Muscle of leg (tissue), 11 donors: Measurements from ENCODE around the gene SGTA. TPM values are rescaled to one million over a fixed set of nuclear protein-coding genes. Genes with fewer than 3 reads are reported as not detected.

Experiments
- DNase-seq: peaks from one replicate; pipeline ENCODE4 v3.0.0; 2013
- H3K27ac ChIP-seq: one replicate; pipeline ENCODE4 v1.5.1; 2013; ENCODE audit warnings: mild to moderate bottlenecking, low read length, control low read depth
- H3K27me3 ChIP-seq: one replicate; pipeline ENCODE4 v1.6.1; 2013; ENCODE audit warnings: low read length; ENCODE audit not compliant: control insufficient read depth, insufficient read depth
- H3K36me3 ChIP-seq: one replicate; pipeline ENCODE4 v1.6.1; 2013; ENCODE audit warnings: low read length; ENCODE audit not compliant: control insufficient read depth, insufficient read depth
- H3K4me1 ChIP-seq: one replicate; pipeline ENCODE4 v1.6.1; 2013; ENCODE audit warnings: low read length; ENCODE audit not compliant: control insufficient read depth, insufficient read depth
- H3K4me3 ChIP-seq: one replicate; pipeline ENCODE4 v1.5.1; 2013; ENCODE audit warnings: low read length, control low read depth
- H3K9me3 ChIP-seq: replicated peaks from 2 replicates; pipeline ENCODE4 v1.6.1; 2013; ENCODE audit warnings: low read depth, low read length; ENCODE audit not compliant: control insufficient read depth
- WGBS: methylation state at CpG from one replicate; pipeline ENCODE4 v1.1.5; 2013; ENCODE audit warnings: missing lambda C conversion rate; ENCODE audit not compliant: insufficient coverage; 5-methylcytosine and 5-hydroxymethylcytosine counted together
- polyA plus RNA-seq, 8 donors: library from polyadenylated mRNA; unstranded; fragments of 120-200 nt; gene quantifications; one replicate each; pipeline versions ENCODE4 v1.2.1 to v1.2.3, GENCODE V29; 2013; ENCODE audit warnings: inconsistent platforms in 1 of 8, low replicate concordance in 1 of 8; ENCODE audit not compliant: insufficient read length in 8 of 8, insufficient read depth in 1 of 8
- total RNA-seq: library from RNA; stranded (reverse); fragments of 120-200 nt; gene quantifications from one replicate; pipeline ENCODE4 v1.2.4, GENCODE V29; 2013

Gene SGTA
- total and polyA plus RNA-seq, 9 donors: 39.9 to 95.8 (median 80.1) TPM

DNA sequence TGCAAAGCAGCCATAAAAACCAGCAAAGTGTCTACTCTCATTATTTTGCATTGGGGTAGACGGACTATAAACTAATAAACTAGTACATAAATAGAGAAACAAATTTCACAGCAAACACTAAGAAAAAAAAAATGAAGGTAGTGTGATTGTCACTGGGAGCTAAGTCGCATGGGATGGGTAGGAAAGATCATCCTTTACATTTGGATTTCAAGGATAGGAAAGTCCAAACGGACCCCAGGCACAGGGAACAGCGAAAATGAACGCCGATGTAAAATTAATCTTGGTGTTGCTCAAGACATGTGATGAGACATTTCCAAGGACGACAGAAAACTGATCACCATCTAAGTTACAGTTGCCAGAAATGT lies 690 bp upstream of the SGTA start:
- no peaks in the 10 kb centered on the region for H3K9me3 ChIP-seq
- no peaks in the 10 kb centered on the region for H3K27me3 ChIP-seq
- peak overlapping the region; percentile 18 for H3K4me3 ChIP-seq
- H3K4me1 ChIP-seq: peaks cover 58% of the 10 kb centered on the region
- WGBS: 81% methylated on average over 4 of the region's 7 CpGs
- peak overlapping the region; percentile 89 for H3K27ac ChIP-seq
- peaks cover 16% of the 10 kb centered on the region for H3K36me3 ChIP-seq
- DNase-seq: no peak

GRCh38 chr19:2782329-2782935 lies 641 bp downstream of the SGTA start:
- peaks cover 71% of the 10 kb centered on the region for H3K4me1 ChIP-seq

GRCh38 chr19:2780284-2780683 lies 2.8 kb downstream of the SGTA start:
- no peaks in the 10 kb centered on the region for H3K27me3 ChIP-seq
- no peak for DNase-seq
- H3K4me3 ChIP-seq: no peak overlapping the region
- peaks cover 16% of the 10 kb centered on the region for H3K36me3 ChIP-seq
- no peak overlapping the region for H3K27ac ChIP-seq
- 86% methylated on average over 7 of the region's 7 CpGs for WGBS
- peaks cover 80% of the 10 kb centered on the region for H3K4me1 ChIP-seq
- no peaks in the 10 kb centered on the region for H3K9me3 ChIP-seq

More at GRCh38 chr19:2782329-2782935, 641 bp downstream of the SGTA start:
- no peaks in the 10 kb centered on the region for H3K27me3 ChIP-seq
- H3K9me3 ChIP-seq: no peaks in the 10 kb centered on the region
- WGBS: 1% methylated on average over 19 of the region's 24 CpGs
- peak overlapping the region; percentile 100 for H3K4me3 ChIP-seq
- peak overlapping the region; percentile 89 for H3K27ac ChIP-seq
- H3K36me3 ChIP-seq: peaks cover 16% of the 10 kb centered on the region
- DNase-seq: no peak

GRCh38 chr19:2779121-2779740 lies 3.8 kb downstream of the SGTA start:
- Histone ChIP-seq H3K4me1 (peaks cover 82% of the 10 kb centered on the region), H3K9me3 (no peaks in the 10 kb centered on the region), H3K36me3 (peaks cover 16% of the 10 kb centered on the region), H3K27ac (peak overlapping the region; percentile 77), H3K4me3 (no peak overlapping the region), H3K27me3 (no peaks in the 10 kb centered on the region)
- WGBS: 71% methylated on average over 7 of the region's 14 CpGs
- DNase-seq: no peak

- WGBS: 83% methylated on average over 3 of the region's 19 CpGs
- peak; percentile 64 for DNase-seq
- Histone ChIP-seq H3K4me1 (peaks cover 82% of the 10 kb centered on the region), H3K36me3 (peaks cover 16% of the 10 kb centered on the region), H3K9me3 (no peaks in the 10 kb centered on the region), H3K27ac (peak overlapping the region; percentile 77), H3K27me3 (no peaks in the 10 kb centered on the region), H3K4me3 (no peak overlapping the region)
Observed at GRCh38 chr19:2777952-2778683, 5.0 kb downstream of the SGTA start.

GRCh38 chr19:2775556-2776430 lies 7.3 kb downstream of the SGTA start:
- Histone ChIP-seq H3K9me3 (no peaks in the 10 kb centered on the region), H3K36me3 (peaks cover 16% of the 10 kb centered on the region), H3K4me1 (peaks cover 83% of the 10 kb centered on the region), H3K4me3 (peak overlapping the region; percentile 8), H3K27ac (peak overlapping the region; percentile 92), H3K27me3 (no peaks in the 10 kb centered on the region)
- WGBS: 75% methylated on average over 22 of the region's 29 CpGs
- DNase-seq: peak; percentile 44

DNA sequence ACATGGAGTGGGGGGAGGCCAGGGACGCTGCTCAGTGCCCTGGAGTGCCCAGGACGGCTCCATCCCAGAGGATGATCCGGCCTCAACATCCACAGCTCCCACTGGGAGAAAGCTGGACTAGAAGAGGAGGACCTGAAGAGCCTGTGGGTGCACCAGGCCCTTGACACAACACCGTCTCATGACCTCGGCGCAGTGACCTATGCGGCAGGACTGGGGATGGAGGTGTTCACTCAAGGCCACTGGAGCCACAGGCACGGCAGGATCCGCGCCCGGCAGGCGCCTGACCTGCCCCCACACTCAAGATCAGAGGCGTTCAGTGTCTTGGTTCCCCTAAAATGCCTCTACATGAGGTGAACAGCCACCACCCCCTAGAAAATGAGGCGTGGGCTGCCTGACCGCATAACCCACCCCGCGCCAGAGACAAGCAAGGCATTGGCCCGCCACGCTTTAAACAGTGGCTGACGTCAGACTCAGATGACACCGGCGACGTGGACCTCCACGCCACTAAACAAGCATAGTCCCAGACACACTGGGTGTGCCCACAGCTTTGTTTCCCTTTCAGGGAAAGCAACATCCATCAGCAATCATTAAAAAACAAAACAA lies 8.0 kb downstream of the SGTA start:
- H3K4me1 ChIP-seq: peaks cover 83% of the 10 kb centered on the region

DNA sequence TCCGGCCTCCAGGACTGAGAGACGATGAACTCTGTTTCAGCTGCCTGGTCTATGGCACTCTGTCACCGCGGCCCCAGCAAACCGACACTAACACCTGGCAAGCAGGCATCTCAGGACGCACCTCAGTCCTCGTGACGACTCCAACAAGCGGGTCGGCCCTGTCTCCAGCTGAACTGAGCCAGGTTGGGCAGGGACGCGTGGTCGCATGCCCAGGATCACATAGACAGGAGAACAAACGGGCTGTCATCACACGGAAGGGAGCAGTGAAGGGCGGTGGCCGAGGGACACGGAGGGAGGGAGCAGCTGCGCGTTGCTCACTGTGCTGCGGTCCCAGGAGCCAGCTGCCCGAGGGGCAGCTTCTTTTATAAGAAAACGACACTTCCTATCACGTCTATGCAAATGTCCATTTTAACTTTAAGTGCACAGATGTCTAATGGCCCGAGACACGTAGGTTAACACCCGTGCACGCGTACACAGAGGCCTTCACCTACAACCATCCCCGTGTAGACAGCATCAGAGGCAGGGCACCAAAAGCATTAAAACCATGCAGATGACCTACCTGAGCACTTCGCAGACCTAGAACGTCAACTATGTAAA lies 8.9 kb downstream of the SGTA start:
- 81% methylated on average over 32 of the region's 32 CpGs for WGBS
- no peak for DNase-seq

More for the DNA sequence above, 8.0 kb downstream of the SGTA start:
- H3K27me3 ChIP-seq: no peaks in the 10 kb centered on the region
- H3K27ac ChIP-seq: peak overlapping the region; percentile 92
- no peak for DNase-seq
- H3K4me3 ChIP-seq: no peak overlapping the region
- H3K36me3 ChIP-seq: peaks cover 16% of the 10 kb centered on the region
- H3K9me3 ChIP-seq: no peaks in the 10 kb centered on the region
- WGBS: 84% methylated on average over 19 of the region's 24 CpGs

More for the DNA sequence above, 8.9 kb downstream of the SGTA start:
- Histone ChIP-seq H3K27ac (peak overlapping the region; percentile 92), H3K27me3 (no peaks in the 10 kb centered on the region), H3K36me3 (peaks cover 9% of the 10 kb centered on the region), H3K9me3 (no peaks in the 10 kb centered on the region), H3K4me3 (peak overlapping the region; percentile 10), H3K4me1 (peaks cover 85% of the 10 kb centered on the region)
